Measurements from ENCODE around the gene TBC1D10A. TPM values are rescaled to one million over a fixed set of nuclear protein-coding genes. Genes with fewer than 3 reads are reported as not detected.

The TBC1D10A gene
- total RNA-seq, 1 experiment from 2014 or later: 18.6 TPM

GRCh38 chr22:30315962-30316576 is 10.7 kb downstream of the TBC1D10A start:
- Histone ChIP-seq H3K36me3 (ENCODE audit: control insufficient read depth in 1 of 2, insufficient read depth in 2 of 2, low read length in 2 of 2) (no peaks in the 10 kb centered on the region), H3K9ac (ENCODE audit: low read length) (no peak overlapping the region), H3K9me2 (ENCODE audit: insufficient read depth) (no peaks in the 10 kb centered on the region), H3K4me2 (ENCODE audit: low read length) (no peak overlapping the region), H3K27ac (ENCODE audit: low read depth, low read length) (no peak overlapping the region), H4K20me1 (ENCODE audit: insufficient read depth) (no peaks in the 10 kb centered on the region), H3K4me1 (ENCODE audit: control insufficient read depth in 1 of 2, insufficient read depth in 2 of 2, low read length in 2 of 2) (peaks cover 30 to 49% of the 10 kb centered on the region in 2 experiments), H3K27me3 (ENCODE audit: insufficient read depth, low read length) (no peaks in the 10 kb centered on the region), H2AFZ (ENCODE audit: low read depth, low read length, poor library complexity, severe bottlenecking) (no peak overlapping the region), H3K79me2 (ENCODE audit: insufficient read depth, low read length) (peaks cover 8% of the 10 kb centered on the region; the same call in 1 of the 2 replicates), H3K4me3 (replicated peaks in 1 of 2; ENCODE audit: low read depth in 1 of 2, low read length in 2 of 2) (no peak overlapping the region), H3K9me3 (ENCODE audit: control insufficient read depth in 1 of 2, insufficient read depth in 1 of 2, low read depth in 1 of 2, low read length in 2 of 2) (no peaks in the 10 kb centered on the region)
- no peak for DNase-seq (ENCODE audit: low read depth, low spot score)
- intact Hi-C loops (cut with micrococcal nuclease): no loop called here
- CTCF ChIA-PET: no interaction called here
- RAD21 ChIA-PET (ENCODE audit: low non-redundant PET in 1 of 2, low total read pairs in 2 of 2, uncharacterized antibody in 2 of 2, unreplicated experiment in 2 of 2): no interaction called here
- TF ChIP-seq FOSL1 (IDR thresholded peaks at IDR 0.05; ENCODE audit: low read depth) (no peak), SP1 (IDR thresholded peaks at IDR 0.05; ENCODE audit: low read depth) (no peak), CBX3 (IDR thresholded peaks at IDR 0.05; ENCODE audit: low read depth) (no peak), ATF3 (IDR thresholded peaks at IDR 0.05) (no peak), SRF (IDR thresholded peaks at IDR 0.05; ENCODE audit: low read depth) (no peak), JUND (IDR thresholded peaks at IDR 0.05) (no peak), EZH2phosphoT487 (IDR thresholded peaks at IDR 0.05; ENCODE audit: borderline replicate concordance) (no peak), CEBPB (IDR thresholded peaks at IDR 0.05; ENCODE audit: low read depth) (no peak), SIN3A (IDR thresholded peaks at IDR 0.05; ENCODE audit: low read depth) (no peak), MAX (IDR thresholded peaks at IDR 0.05) (no peak), ZBTB33 (IDR thresholded peaks at IDR 0.05; ENCODE audit: extremely low read depth, insufficient replicate concordance, low read length) (no peak), ELF1 (IDR thresholded peaks at IDR 0.05; ENCODE audit: borderline replicate concordance, low read depth) (no peak), TCF7L2 (IDR thresholded peaks at IDR 0.05; ENCODE audit: borderline replicate concordance, extremely low read depth, insufficient read depth, insufficient read length) (no peak), RAD21 (IDR thresholded peaks at IDR 0.05; ENCODE audit: low read depth) (no peak), POLR2AphosphoS5 (IDR thresholded peaks at IDR 0.05; ENCODE audit: low read depth, low read length) (no peak)
- no TSS peak for BruUV-seq (replicated peaks)
- no peak for ATAC-seq
- POLR2A ChIA-PET: no interaction called here

Measured in HCT116 (cell line).